Neural progenitor cell (in vitro differentiated cells): ENCODE data around the gene USP37. TPM values are rescaled to one million over a fixed set of nuclear protein-coding genes. Genes with fewer than 3 reads are reported as not detected.

Experiments
- DNase-seq: peaks from one replicate; pipeline ENCODE4 v3.0.0-alpha.2; 2016; ENCODE audit warnings: low spot score
- H2AFZ ChIP-seq: fragments of 200-600 bp; sonication (generic); replicated peaks from 2 replicates; pipeline ENCODE4 v1.6.1; 2016; ENCODE audit warnings: antibody characterized with exemption
- H3F3A ChIP-seq: fragments of 200-600 bp; sonication (generic); 2 replicates; pipeline ENCODE4 v1.6.1; 2016; ENCODE audit warnings: antibody characterized with exemption, low read depth
- H3K27ac ChIP-seq: fragments of 200-600 bp; sonication (generic); 2 replicates; pipeline ENCODE4 v1.5.1; 2016; ENCODE audit warnings: mild to moderate bottlenecking
- H3K27me3 ChIP-seq: fragments of 200-600 bp; sonication (generic); 2 replicates; pipeline ENCODE4 v1.6.1; 2016; ENCODE audit warnings: mild to moderate bottlenecking, moderate library complexity
- H3K36me3 ChIP-seq: fragments of 200-600 bp; sonication (generic); 2 replicates; pipeline ENCODE4 v1.5.1; 2016
- H3K4me1 ChIP-seq: fragments of 200-600 bp; sonication (generic); 2 replicates; pipeline ENCODE4 v1.6.1; 2016; ENCODE audit warnings: mixed run types
- H3K4me2 ChIP-seq: fragments of 200-600 bp; sonication (generic); 2 replicates; pipeline ENCODE4 v1.6.1; 2016
- H3K4me3 ChIP-seq: fragments of 200-600 bp; sonication (generic); 2 replicates; pipeline ENCODE4 v1.5.1; 2016
- H3K79me2 ChIP-seq: fragments of 200-600 bp; sonication (generic); 2 replicates; pipeline ENCODE4 v1.6.1; 2016; ENCODE audit warnings: low read depth
- H3K9ac ChIP-seq: fragments of 200-600 bp; sonication (generic); 2 replicates; pipeline ENCODE4 v1.6.1; 2016
- H3K9me3 ChIP-seq: fragments of 200-600 bp; sonication (generic); 2 replicates; pipeline ENCODE4 v1.5.1; 2016; ENCODE audit warnings: low read depth
- H4K20me1 ChIP-seq: fragments of 200-600 bp; sonication (generic); 2 replicates; pipeline ENCODE4 v1.6.1; 2016; ENCODE audit warnings: low read depth
- H3K27ac Mint-ChIP-seq: 3 replicates; pipeline ENCODE4 v1.8.0; 2021; ENCODE audit warnings: mixed read lengths
- H3K27me3 Mint-ChIP-seq: 2 replicates; pipeline ENCODE4 v1.8.0; 2022; ENCODE audit warnings: low read depth, mild to moderate bottlenecking, inconsistent platforms, moderate library complexity, mixed read lengths; ENCODE audit not compliant: insufficient read depth
- H3K36me3 Mint-ChIP-seq: 3 replicates; pipeline ENCODE4 v1.8.0; 2021; ENCODE audit warnings: mixed read lengths
- H3K4me1 Mint-ChIP-seq: 3 replicates; pipeline ENCODE4 v1.8.0; 2021; ENCODE audit warnings: mixed read lengths
- H3K4me3 Mint-ChIP-seq: 3 replicates; pipeline ENCODE4 v1.8.0; 2021; ENCODE audit warnings: mild to moderate bottlenecking, moderate library complexity, mixed read lengths
- H3K9me3 Mint-ChIP-seq: 3 replicates; pipeline ENCODE4 v1.8.0; 2020; ENCODE audit warnings: mixed read lengths
- EZH2 ChIP-seq: fragments of 200-600 bp; sonication (generic); IDR thresholded peaks from 2 replicates; pipeline ENCODE4 v1.6.1; 2017; ENCODE audit warnings: antibody characterized with exemption, mild to moderate bottlenecking, moderate library complexity
- EZH2phosphoT487 ChIP-seq: fragments of 200-600 bp; sonication (generic); IDR thresholded peaks from 2 replicates; pipeline ENCODE4 v1.6.1; 2017; ENCODE audit warnings: antibody characterized with exemption
- total RNA-seq: library from RNA; depleted of rRNA; stranded (reverse); fragments of >200 nt; gene quantifications from 2 replicates; pipeline ENCODE4 v1.2.3, GENCODE V29; 2015; ENCODE audit warnings: low replicate concordance
- TF ChIP-seq, protein P1 (sequence below): fragments of 200-600 bp; sonication (generic); IDR thresholded peaks from 2 replicates; pipeline ENCODE4 v1.5.1; 2017; ENCODE audit warnings: antibody characterized with exemption, mild to moderate bottlenecking

Gene USP37
- total RNA-seq, 1 donor from 2014 or later = 35.1 TPM

GRCh38 chr2:218429911-218430692 lies 138.0 kb downstream of the USP37 start:
- no peaks in the 10 kb centered on the region for H3K4me1 ChIP-seq
- H3K79me2 ChIP-seq = no peaks in the 10 kb centered on the region
- H3K4me3 Mint-ChIP-seq = no peak overlapping the region
- no peak overlapping the region for H3K4me2 ChIP-seq
- H3F3A ChIP-seq = no peaks in the 10 kb centered on the region
- H4K20me1 ChIP-seq = no peaks in the 10 kb centered on the region
- H3K36me3 ChIP-seq = no peaks in the 10 kb centered on the region
- no peaks in the 10 kb centered on the region for H3K36me3 Mint-ChIP-seq
- no peak overlapping the region for H3K27ac ChIP-seq
- H3K27me3 ChIP-seq = no peaks in the 10 kb centered on the region
- no peak overlapping the region for H3K9ac ChIP-seq
- no peak overlapping the region for H3K4me3 ChIP-seq
- H3K9me3 ChIP-seq = no peaks in the 10 kb centered on the region
- no peak for DNase-seq
- no peaks in the 10 kb centered on the region for H3K9me3 Mint-ChIP-seq
- H2AFZ ChIP-seq = no peak overlapping the region
- H3K4me1 Mint-ChIP-seq = peaks cover 4% of the 10 kb centered on the region
- H3K27me3 Mint-ChIP-seq = peaks cover 9% of the 10 kb centered on the region
- H3K27ac Mint-ChIP-seq = no peak overlapping the region
- TF ChIP-seq, protein P1, sequence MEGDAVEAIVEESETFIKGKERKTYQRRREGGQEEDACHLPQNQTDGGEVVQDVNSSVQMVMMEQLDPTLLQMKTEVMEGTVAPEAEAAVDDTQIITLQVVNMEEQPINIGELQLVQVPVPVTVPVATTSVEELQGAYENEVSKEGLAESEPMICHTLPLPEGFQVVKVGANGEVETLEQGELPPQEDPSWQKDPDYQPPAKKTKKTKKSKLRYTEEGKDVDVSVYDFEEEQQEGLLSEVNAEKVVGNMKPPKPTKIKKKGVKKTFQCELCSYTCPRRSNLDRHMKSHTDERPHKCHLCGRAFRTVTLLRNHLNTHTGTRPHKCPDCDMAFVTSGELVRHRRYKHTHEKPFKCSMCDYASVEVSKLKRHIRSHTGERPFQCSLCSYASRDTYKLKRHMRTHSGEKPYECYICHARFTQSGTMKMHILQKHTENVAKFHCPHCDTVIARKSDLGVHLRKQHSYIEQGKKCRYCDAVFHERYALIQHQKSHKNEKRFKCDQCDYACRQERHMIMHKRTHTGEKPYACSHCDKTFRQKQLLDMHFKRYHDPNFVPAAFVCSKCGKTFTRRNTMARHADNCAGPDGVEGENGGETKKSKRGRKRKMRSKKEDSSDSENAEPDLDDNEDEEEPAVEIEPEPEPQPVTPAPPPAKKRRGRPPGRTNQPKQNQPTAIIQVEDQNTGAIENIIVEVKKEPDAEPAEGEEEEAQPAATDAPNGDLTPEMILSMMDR = no peak
- no peak for TF ChIP-seq EZH2phosphoT487
- no peak for TF ChIP-seq EZH2

GRCh38 chr2:218428846-218429558 lies 139.1 kb downstream of the USP37 start:
- Histone ChIP-seq H3K27ac (no peak overlapping the region), H3K9ac (no peak overlapping the region), H4K20me1 (no peaks in the 10 kb centered on the region), H2AFZ (no peak overlapping the region), H3K4me3 (no peak overlapping the region), H3F3A (no peaks in the 10 kb centered on the region), H3K4me2 (no peak overlapping the region), H3K9me3 (no peaks in the 10 kb centered on the region), H3K36me3 (no peaks in the 10 kb centered on the region), H3K27me3 (no peaks in the 10 kb centered on the region), H3K79me2 (no peaks in the 10 kb centered on the region), H3K4me1 (no peaks in the 10 kb centered on the region)
- Mint-ChIP-seq H3K4me1 (peaks cover under 1% of the 10 kb centered on the region), H3K36me3 (no peaks in the 10 kb centered on the region), H3K9me3 (no peaks in the 10 kb centered on the region), H3K4me3 (no peak overlapping the region), H3K27ac (no peak overlapping the region), H3K27me3 (peaks cover 9% of the 10 kb centered on the region)
- DNase-seq = no peak
- TF ChIP-seq EZH2 (no peak), EZH2phosphoT487 (no peak)
- TF ChIP-seq, protein P1 = no peak

DNA sequence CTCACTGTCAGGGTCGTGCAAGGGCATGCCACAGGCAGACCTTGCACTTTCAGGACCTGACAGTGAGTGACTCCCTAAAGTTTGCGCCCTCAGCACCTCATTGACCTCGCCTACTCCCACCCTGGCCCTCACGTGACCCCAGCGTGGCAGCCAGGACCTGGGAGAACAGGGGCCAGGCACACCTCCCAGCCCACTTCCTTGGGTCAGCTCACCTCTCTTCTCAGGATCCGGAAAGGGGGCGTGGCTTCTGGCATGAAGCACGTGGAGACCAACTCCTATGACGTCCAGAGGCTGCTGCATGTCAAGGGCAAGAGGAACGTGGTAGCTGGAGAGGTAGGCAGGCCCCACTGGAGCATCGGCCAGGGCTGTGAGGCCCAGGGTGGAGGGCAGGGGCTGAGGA lies 140.4 kb downstream of the USP37 start:
- Histone ChIP-seq H3K79me2 (no peaks in the 10 kb centered on the region), H3K4me1 (no peaks in the 10 kb centered on the region), H3K9ac (no peak overlapping the region), H3K27ac (no peak overlapping the region), H3K27me3 (no peaks in the 10 kb centered on the region), H3K36me3 (no peaks in the 10 kb centered on the region), H3F3A (no peaks in the 10 kb centered on the region), H3K9me3 (no peaks in the 10 kb centered on the region), H4K20me1 (no peaks in the 10 kb centered on the region), H2AFZ (no peak overlapping the region), H3K4me2 (no peak overlapping the region), H3K4me3 (no peak overlapping the region)
- Mint-ChIP-seq H3K27me3 (peaks cover 9% of the 10 kb centered on the region), H3K27ac (no peak overlapping the region), H3K9me3 (no peaks in the 10 kb centered on the region), H3K36me3 (no peaks in the 10 kb centered on the region), H3K4me1 (peaks cover 9% of the 10 kb centered on the region), H3K4me3 (no peak overlapping the region)
- TF ChIP-seq EZH2 = no peak
- TF ChIP-seq, protein P1 = no peak
- TF ChIP-seq EZH2phosphoT487 = no peak
- DNase-seq = no peak
